GM19099 (cell line): ENCODE results near the gene EIF4ENIF1.

Source experiments
- POLR2A ChIP-seq: IDR thresholded peaks from 3 replicates; pipeline ENCODE4 v1.6.1; 2011; ENCODE audit warnings: low read depth; ENCODE audit not compliant: insufficient read length; ENCODE audit errors: extremely low read depth

EIF4ENIF1 gene

DNA sequence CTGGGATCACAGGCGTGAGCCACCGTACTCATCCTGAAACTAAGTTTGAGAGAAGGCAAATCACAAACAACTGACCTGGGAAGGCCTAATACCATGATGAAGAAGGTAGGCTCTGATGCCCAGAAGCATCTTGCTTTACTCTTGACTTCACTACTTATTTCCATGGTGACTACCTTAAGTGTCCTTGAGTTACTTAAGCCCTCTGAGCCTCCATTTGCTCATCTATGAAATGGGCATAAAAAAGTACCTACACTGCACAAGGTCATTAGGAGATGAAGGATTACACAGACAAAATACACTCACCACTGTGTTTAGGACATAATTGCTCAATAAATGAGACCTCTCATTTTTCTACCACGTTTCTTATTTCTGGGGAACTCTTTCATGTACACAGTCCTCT, 27.9 kb downstream of the EIF4ENIF1 start:
- TF ChIP-seq POLR2A, result no peak

GRCh38 chr22:31451709-31452571, 37.7 kb downstream of the EIF4ENIF1 start:
- no peak for TF ChIP-seq POLR2A

- TF ChIP-seq POLR2A, result no peak
Observed at GRCh38 chr22:31449506-31449905, 40.1 kb downstream of the EIF4ENIF1 start.

DNA sequence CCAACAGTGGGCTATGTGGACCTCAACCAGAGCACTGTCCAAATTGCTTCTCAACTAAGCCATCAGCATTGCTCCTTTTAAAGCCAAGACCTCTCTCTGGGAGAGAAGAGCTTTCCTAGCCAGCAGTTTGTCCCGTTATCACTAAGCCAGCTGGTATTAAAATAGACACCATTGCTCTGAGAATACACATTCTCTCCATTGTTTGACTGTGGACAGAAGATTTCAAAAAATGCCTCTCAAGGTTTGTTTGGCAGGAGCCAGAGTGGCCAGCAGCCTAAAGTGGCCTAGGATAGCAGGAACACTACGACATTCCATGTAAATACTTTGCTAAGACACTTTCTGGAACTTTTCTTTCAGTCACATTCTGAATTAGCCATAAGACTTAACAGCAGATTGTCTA, 41.3 kb downstream of the EIF4ENIF1 start:
- no peak for TF ChIP-seq POLR2A

GRCh38 chr22:31447337-31447736, 42.3 kb downstream of the EIF4ENIF1 start:
- no peak for TF ChIP-seq POLR2A

- TF ChIP-seq POLR2A, result no peak
Observed at GRCh38 chr22:31446767-31447166, 42.9 kb downstream of the EIF4ENIF1 start.

- no peak for TF ChIP-seq POLR2A
Observed at GRCh38 chr22:31446208-31446607, 43.4 kb downstream of the EIF4ENIF1 start.

- TF ChIP-seq POLR2A, result no peak
Observed at GRCh38 chr22:31445642-31446041, 44.0 kb downstream of the EIF4ENIF1 start.

DNA sequence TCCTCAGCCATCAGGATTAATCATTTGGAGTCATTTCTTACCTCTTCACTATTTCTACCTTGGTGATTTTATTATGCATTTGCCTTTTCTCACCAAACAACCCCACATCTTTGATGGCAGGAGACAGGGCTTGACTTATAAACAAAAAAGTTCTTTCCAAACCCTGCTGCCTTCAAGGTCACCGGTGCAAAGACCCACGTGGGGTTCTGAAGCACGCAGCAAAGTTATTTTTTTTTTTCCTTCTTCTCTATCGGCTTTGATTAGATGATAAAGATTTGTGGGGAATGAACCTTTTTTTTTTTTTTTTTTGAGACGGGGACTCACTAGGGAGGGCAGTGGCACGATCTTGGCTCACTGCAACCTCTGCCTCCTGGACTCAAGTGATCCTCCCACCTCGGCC, 46.1 kb downstream of the EIF4ENIF1 start:
- no peak for TF ChIP-seq POLR2A

DNA sequence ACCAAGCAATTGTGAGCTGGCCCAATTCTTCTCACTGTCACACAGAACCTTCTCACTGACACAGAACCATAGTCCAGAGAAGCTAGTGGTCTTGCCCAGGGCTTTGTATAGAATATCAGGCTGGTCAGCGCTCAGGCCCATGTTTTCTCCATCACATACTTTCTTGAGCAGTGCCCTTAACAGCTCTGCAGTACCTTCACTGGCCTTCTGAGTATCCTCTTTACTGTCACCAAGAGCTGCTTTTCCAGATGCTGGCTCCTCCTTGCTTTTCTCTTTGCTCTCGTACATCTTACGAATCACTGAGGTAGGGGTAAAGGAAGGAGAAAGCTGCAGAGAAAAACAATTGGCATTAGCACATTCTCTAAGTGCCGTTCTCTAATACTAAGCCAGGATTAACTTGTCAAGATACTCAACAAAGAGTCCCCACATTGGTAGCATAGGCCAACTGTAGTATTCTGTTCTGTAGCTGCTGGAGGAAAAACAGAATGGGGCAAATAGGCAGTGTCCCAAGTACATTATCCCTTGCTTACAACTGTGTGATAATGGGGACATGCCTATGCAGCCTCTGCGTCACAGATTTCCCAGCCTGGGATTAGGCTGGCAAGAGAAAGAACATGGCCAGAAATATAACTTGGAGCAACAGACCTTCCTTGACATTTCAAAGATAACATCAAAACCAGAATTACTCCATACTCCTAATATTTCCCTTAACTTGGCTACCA, 46.7 kb downstream of the EIF4ENIF1 start:
- no peak for TF ChIP-seq POLR2A

- no peak for TF ChIP-seq POLR2A
Observed at GRCh38 chr22:31441652-31442051, 48.0 kb downstream of the EIF4ENIF1 start.

- TF ChIP-seq POLR2A, result no peak
Observed at GRCh38 chr22:31440681-31441080, 49.0 kb downstream of the EIF4ENIF1 start.

GRCh38 chr22:31439808-31440207, 49.8 kb downstream of the EIF4ENIF1 start:
- TF ChIP-seq POLR2A, result no peak

DNA sequence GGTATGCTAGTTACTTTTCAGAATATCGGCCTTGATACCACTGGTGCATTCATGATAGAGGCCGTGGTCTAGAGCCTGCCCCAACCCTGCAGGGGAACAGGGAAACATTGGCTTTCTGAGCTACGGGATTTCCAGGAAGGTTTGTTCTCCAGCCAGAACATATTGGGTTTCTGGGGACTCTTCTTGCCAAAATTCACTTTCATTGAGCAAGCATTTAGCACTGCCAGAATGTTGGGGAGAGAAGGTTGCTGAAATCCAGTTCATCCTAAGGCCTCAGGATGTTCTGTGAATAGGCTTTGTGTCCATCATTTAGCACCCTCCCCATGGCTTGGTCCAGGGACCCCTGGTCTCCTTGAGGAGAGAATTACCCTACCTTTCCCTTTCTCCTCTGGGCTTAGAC, 53.5 kb downstream of the EIF4ENIF1 start:
- no peak for TF ChIP-seq POLR2A

DNA sequence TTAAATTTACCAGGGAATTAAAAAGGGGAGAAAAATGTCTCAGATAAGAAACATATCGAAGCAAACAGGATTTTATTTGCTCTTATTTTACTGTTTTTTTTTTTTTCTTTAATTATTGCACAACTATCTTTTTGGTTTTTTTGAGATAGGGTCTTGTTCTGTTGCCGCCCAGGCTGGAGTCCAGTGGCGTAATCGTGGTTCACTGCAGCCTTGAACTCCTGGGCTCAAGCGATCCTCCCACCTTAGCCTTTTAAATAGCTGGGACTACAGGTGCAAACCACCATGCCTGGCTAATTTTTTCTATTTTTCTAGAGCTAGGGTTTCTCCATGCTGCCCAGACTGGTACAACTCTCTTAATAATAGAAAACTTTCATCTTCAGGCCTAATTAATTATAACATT, 57.7 kb downstream of the EIF4ENIF1 start:
- no peak for TF ChIP-seq POLR2A
